Mucosa of stomach (tissue), 1 donor: ENCODE results near the gene STX8.

Experiments
- H3K27me3 ChIP-seq: one replicate; pipeline ENCODE4 v1.7.0; 2013; ENCODE audit warnings: mild to moderate bottlenecking, low read length; ENCODE audit not compliant: control insufficient read depth, insufficient read depth
- H3K36me3 ChIP-seq: one replicate; pipeline ENCODE4 v1.7.0; 2013; ENCODE audit warnings: low read length; ENCODE audit not compliant: control insufficient read depth, insufficient read depth
- H3K4me1 ChIP-seq: one replicate; pipeline ENCODE4 v1.7.0; 2013; ENCODE audit warnings: mild to moderate bottlenecking, low read length; ENCODE audit not compliant: control insufficient read depth, insufficient read depth
- H3K4me3 ChIP-seq: one replicate; pipeline ENCODE4 v1.7.0; 2013; ENCODE audit warnings: low read length
- H3K9ac ChIP-seq: one replicate; pipeline ENCODE4 v1.7.0; 2013; ENCODE audit warnings: mild to moderate bottlenecking, low read length, moderate library complexity
- H3K9me3 ChIP-seq: one replicate; pipeline ENCODE4 v1.7.0; 2013; ENCODE audit warnings: mild to moderate bottlenecking, low read length, moderate library complexity; ENCODE audit not compliant: control insufficient read depth
- donor health status: Pancreatic carcinoma.

Gene STX8

GRCh38 chr17:9292561-9292941 is 283.1 kb downstream of the STX8 start:
- Histone ChIP-seq H3K27me3 (no peaks in the 10 kb centered on the region), H3K9me3 (no peaks in the 10 kb centered on the region), H3K4me3 (no peak overlapping the region), H3K36me3 (no peaks in the 10 kb centered on the region), H3K9ac (no peak overlapping the region), H3K4me1 (peaks cover 3% of the 10 kb centered on the region)

DNA sequence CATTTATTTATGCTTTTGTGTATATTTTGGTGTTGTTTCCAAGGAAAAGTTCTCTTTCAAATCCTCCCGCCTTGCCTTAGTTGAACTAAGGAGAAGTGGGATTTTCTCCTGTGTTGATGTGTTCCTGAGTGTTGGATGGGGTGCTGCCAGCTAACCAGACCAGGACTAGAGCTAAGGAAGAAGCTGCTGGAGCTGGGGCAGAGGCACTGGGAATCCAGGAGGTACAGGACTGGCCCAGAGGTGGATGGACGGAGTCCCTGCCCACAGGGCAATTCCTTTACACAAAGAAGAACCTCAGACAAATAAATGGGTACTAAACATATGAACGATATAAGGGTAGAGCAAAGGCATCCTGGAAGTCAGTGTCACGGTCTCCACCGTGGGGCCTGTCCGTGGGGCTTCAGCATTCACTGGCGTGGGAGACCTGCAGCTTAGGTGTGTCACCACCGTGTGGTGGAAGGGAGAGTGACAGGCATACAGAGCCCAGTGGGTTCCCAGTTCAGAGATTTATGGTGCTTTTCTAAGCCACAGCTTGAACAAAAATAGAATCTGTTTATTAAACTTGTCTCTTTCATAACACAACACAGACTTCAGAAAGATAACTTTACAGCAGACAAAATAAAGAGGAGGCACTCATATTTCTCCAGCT is 283.6 kb downstream of the STX8 start:
- Histone ChIP-seq H3K4me3 (no peak overlapping the region), H3K27me3 (no peaks in the 10 kb centered on the region), H3K9ac (no peak overlapping the region), H3K36me3 (no peaks in the 10 kb centered on the region), H3K4me1 (peaks cover 3% of the 10 kb centered on the region), H3K9me3 (no peaks in the 10 kb centered on the region)

- Histone ChIP-seq H3K9me3 (no peaks in the 10 kb centered on the region), H3K4me1 (peaks cover 3% of the 10 kb centered on the region)
Observed at GRCh38 chr17:9290226-9290613, 285.4 kb downstream of the STX8 start.

GRCh38 chr17:9287306-9287705 is 288.3 kb downstream of the STX8 start:
- Histone ChIP-seq H3K4me1 (peaks cover 3% of the 10 kb centered on the region), H3K9me3 (no peaks in the 10 kb centered on the region), H3K36me3 (no peaks in the 10 kb centered on the region), H3K27me3 (no peaks in the 10 kb centered on the region), H3K9ac (no peak overlapping the region), H3K4me3 (no peak overlapping the region)

More at GRCh38 chr17:9290226-9290613, 285.4 kb downstream of the STX8 start:
- Histone ChIP-seq H3K36me3 (no peaks in the 10 kb centered on the region), H3K4me3 (no peak overlapping the region), H3K27me3 (no peaks in the 10 kb centered on the region), H3K9ac (no peak overlapping the region)

- Histone ChIP-seq H3K36me3 (no peaks in the 10 kb centered on the region), H3K9ac (no peak overlapping the region), H3K4me1 (no peaks in the 10 kb centered on the region), H3K9me3 (no peaks in the 10 kb centered on the region), H3K4me3 (no peak overlapping the region), H3K27me3 (no peaks in the 10 kb centered on the region)
Observed at GRCh38 chr17:9286434-9286833, 289.2 kb downstream of the STX8 start.

DNA sequence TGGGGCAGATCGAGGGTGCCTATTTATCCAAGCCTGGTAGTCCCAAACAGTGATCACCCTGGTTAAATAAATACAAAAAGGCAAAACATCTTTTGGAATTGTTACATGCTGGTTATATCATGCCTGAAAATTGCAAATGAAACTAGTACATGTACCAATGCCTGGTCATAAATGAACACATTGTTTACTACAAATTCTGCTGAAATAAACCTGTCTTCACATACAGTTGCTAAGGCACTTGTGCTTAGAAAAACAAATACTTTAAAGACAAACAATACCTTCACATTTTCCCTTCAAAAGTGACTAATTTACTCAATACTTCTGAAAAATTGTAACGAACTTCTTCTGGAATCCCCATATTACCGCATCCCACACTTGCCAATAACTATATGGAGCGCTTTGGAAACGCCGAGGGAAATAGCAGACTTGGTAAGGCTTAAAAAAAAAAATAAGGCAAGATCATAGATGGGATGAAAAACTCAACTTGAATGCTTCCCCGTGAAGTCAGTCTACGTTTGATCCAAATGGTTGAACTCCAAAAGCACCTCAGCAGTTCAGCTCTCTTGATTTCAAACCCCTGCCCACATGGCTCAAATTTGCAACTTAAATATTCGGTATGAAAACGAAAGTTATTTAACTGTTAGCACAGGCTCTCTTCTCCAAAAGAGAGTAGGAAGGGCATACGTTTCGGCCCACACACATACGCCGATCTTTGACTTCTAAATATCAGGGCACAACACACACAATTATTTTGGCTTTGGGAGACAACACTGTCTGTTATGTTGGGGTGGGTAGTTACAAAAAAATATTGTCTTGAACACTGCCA is 289.8 kb downstream of the STX8 start:
- no peaks in the 10 kb centered on the region for H3K4me1 ChIP-seq
- H3K36me3 ChIP-seq, result no peaks in the 10 kb centered on the region
- no peaks in the 10 kb centered on the region for H3K9me3 ChIP-seq
- no peak overlapping the region for H3K9ac ChIP-seq
- H3K4me3 ChIP-seq, result no peak overlapping the region
- no peaks in the 10 kb centered on the region for H3K27me3 ChIP-seq

DNA sequence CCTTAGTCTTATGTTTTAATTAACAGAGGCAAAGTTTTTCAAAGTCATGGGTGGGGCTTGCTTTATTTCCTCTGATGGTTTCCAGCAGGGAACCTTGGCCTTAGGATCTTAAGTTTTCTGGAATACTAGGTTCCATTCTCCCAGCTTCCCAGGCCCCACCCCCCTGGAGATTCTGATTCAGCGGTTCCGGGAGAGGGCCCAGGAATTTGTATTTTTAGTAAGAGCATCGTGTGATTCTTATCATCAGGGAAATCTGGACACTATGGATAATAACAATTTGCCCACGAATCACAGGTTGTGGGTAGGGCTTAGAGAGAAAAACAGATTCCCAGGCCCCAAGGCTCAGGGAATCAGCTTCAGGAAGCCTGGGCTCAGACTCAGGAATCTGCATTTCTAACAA is 290.7 kb downstream of the STX8 start:
- Histone ChIP-seq H3K9ac (no peak overlapping the region), H3K9me3 (no peaks in the 10 kb centered on the region), H3K4me1 (no peaks in the 10 kb centered on the region), H3K27me3 (no peaks in the 10 kb centered on the region), H3K36me3 (no peaks in the 10 kb centered on the region), H3K4me3 (no peak overlapping the region)

GRCh38 chr17:9283909-9284308 is 291.7 kb downstream of the STX8 start:
- no peaks in the 10 kb centered on the region for H3K27me3 ChIP-seq
- H3K4me3 ChIP-seq, result no peak overlapping the region

GRCh38 chr17:9279893-9280292 is 295.7 kb downstream of the STX8 start:
- Histone ChIP-seq H3K9me3 (no peaks in the 10 kb centered on the region), H3K9ac (no peak overlapping the region), H3K4me1 (no peaks in the 10 kb centered on the region), H3K36me3 (no peaks in the 10 kb centered on the region), H3K4me3 (no peak overlapping the region), H3K27me3 (no peaks in the 10 kb centered on the region)

More at GRCh38 chr17:9283909-9284308, 291.7 kb downstream of the STX8 start:
- Histone ChIP-seq H3K9me3 (no peaks in the 10 kb centered on the region), H3K4me1 (no peaks in the 10 kb centered on the region), H3K9ac (no peak overlapping the region), H3K36me3 (no peaks in the 10 kb centered on the region)

DNA sequence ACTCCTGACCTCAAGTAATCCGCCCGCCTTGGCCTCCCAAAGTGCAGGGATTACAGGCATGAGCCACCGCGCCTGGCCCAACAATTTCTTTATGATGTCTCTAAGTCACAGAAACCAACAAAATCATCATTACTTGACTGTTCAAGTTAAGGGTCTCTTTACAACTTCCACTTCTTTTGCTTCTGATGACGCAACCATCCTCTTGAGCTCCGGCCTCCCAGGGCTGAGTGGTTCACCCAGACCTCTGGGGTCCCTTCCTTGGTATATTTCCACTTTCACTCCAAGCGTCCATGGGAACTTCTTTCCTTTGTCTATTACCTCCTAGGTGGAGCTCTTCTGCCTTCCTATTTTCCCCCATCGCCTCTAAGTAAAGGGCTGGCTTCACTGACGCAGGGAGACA is 300.6 kb downstream of the STX8 start:
- no peak overlapping the region for H3K4me3 ChIP-seq
- no peak overlapping the region for H3K9ac ChIP-seq
- no peaks in the 10 kb centered on the region for H3K4me1 ChIP-seq
- no peaks in the 10 kb centered on the region for H3K27me3 ChIP-seq
- H3K9me3 ChIP-seq, result no peaks in the 10 kb centered on the region
- no peaks in the 10 kb centered on the region for H3K36me3 ChIP-seq

- Histone ChIP-seq H3K27me3 (no peaks in the 10 kb centered on the region), H3K9me3 (no peaks in the 10 kb centered on the region), H3K9ac (no peak overlapping the region), H3K4me3 (no peak overlapping the region), H3K4me1 (no peaks in the 10 kb centered on the region), H3K36me3 (no peaks in the 10 kb centered on the region)
Observed at GRCh38 chr17:9273428-9274391, 301.9 kb downstream of the STX8 start.
